HG02610 (cell line): Measurements from ENCODE around the gene RHOBTB3.

ENCODE experiments used
- ATAC-seq: cut with Tn5 transposase; IDR thresholded peaks from one replicate; pipeline ENCODE4 v1.9.1; 2021; ENCODE audit warnings: mild to moderate bottlenecking, moderate library complexity; ENCODE audit not compliant: unreplicated experiment

Gene RHOBTB3

DNA sequence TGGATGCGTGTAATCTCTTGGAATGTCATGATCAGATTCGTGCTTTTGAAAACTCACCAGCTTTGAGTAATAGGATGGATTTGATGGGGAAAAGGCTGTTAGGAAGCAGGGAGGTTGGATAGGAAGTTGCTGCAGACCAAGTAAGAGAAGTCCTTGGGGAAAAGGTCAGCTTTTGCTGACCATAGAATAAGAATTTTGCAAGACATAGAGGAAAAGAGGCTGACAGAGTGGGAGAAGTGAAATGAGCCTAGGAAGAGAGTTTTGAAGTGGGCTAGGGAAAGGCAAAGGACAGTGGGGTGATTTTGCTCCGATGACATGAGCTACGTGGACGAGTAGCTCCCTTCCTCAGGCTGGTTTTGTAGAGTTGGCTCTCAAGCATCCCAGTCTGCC, 31.5 kb downstream of the RHOBTB3 start:
- ATAC-seq = no peak

DNA sequence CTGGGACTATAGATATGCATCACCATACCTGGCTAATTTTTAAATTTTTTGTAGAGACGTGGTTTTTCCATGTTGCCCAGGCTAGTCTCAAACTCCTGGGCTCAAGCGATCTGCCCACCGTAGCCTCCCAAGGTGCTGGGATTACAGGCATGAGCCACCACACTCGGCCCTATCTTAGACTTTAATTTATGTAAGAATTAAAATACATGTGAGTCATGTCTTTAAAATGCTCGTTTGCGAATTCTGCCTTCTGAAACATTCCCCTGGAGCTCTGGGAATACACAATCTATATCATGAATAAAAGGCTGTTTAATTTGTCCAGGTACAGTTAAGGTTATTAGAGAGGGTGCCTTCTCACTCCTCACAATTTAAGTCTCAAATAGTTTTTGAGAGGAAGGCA, 32.8 kb downstream of the RHOBTB3 start:
- no peak for ATAC-seq

DNA sequence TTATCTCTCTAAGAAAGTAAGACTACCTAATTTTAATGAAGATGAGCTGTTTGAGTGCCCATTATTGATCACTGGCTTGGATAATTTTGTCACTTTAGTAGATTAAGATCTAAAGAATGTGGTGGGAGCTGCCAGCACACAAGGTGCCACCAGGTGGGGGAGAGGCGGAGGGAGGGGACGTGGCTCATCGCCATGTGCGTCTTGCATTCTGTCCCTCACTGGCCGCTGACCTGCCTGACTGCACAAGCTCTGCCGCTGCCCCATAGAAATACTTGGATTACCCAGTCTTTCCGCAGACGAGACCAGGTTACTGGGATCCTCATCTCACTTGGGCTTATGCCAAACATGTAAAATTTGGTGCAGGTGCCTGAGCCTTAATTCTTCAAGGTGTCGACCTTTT, 37.6 kb downstream of the RHOBTB3 start:
- no peak for ATAC-seq

DNA sequence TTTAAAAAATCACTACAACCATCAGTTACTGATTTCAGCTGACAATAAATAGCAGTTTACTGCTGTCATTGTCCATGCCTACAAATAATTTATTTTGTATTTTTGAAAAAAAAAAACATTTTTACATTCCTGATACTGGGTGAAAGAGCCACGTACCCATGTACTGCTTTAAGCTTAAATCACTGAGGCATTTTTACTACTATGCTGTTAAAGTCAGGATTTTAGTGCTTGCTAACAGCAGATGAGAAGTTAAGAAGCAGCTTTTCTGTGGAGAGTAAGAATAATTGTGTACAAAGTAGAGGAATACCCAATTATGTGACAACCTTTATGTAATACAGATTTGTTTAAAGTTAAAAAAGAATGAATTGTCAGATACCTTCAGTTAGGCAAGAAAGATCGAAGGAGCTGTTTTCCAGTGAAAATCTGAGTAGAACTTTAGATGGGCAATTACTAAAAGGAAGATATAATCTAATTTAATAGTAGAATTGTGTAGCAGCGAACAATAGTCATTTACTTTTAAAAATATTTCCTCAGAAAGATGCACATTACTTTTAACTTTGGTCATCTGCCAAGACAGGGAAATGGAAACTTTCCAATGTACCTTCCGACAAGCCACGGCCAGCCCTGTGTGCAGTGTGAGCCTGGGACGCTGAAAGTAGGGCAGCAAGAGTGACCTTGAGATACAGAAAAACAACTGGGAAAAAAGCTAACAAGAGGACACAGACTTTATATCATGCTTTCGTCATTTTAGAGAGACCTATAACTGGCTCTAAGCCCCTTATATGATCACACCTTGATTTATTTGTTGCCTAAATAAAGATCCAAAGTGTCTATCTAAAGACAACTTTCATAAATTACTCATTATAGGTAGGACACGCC, 39.9 kb downstream of the RHOBTB3 start:
- ATAC-seq = no peak

DNA sequence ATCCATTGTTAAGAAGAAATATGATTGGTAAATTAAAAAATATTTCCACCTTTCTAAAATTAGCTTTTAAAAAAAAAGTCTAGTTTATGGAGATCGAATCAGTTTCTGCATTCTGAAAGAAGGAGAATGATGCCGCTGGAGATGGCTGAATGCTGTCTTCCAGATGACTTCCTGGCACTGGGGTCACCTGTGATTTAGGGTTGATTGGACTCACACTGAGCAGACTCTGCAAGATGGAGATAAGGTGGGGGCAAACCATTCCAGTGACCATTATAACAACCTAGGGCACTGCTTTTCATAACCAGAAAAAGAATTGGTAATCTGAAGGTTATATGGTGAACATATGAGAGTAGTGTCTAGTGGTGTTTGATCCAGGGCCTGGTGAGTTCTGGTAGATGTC, 40.8 kb downstream of the RHOBTB3 start:
- no peak for ATAC-seq

DNA sequence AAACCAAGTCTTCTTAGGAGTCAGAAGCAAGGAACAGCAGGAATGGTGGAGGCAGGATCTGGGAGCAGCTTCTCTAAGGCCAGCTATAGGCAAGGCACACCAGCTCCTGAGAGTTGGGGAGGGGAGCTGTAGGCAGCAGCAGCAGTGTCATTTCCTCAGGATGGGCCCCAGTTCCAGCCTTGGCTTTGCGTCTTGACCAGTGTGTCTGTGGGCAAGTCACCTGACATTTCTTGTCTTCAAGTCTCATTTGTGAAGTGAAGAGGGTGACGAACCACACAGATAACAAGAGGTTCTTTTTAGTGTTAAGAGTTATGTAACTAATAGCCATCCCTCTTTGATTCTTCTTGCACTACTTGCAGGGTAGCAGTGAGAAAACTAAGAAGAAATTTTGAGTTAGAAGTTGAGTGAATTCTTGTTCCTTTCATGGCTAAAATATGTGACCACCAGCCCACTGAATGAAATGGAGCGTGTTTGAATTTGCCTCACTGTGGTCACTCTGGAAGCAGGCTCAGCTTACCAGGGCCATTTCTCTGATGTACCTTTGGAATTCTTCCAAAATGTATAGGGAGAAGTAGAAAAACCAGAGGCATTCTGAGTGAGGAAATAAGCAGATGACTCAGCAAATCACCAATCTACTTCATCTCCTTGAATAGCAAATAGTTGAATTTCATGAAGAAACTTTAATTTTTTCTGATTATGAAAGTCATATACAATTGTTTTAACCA, 42.4 kb downstream of the RHOBTB3 start:
- no peak for ATAC-seq

DNA sequence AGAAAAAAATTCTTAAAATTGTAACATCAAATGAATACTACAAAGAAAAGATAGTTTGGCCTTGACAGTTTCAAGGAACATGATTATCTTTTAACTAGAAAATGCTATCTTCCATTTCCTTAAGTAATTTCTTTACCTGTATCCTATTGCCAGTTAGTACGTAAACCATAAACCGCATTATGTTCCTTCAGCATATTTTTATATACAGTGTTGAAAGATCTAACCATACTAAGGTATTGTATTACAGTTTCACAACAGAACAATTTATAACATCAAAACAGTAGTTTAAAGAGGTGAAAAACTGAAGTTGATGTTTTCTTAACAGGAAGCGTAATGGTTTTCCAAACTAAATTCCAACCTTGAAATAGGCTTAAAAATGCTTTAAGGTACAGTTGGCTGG, 46.3 kb downstream of the RHOBTB3 start:
- no peak for ATAC-seq

DNA sequence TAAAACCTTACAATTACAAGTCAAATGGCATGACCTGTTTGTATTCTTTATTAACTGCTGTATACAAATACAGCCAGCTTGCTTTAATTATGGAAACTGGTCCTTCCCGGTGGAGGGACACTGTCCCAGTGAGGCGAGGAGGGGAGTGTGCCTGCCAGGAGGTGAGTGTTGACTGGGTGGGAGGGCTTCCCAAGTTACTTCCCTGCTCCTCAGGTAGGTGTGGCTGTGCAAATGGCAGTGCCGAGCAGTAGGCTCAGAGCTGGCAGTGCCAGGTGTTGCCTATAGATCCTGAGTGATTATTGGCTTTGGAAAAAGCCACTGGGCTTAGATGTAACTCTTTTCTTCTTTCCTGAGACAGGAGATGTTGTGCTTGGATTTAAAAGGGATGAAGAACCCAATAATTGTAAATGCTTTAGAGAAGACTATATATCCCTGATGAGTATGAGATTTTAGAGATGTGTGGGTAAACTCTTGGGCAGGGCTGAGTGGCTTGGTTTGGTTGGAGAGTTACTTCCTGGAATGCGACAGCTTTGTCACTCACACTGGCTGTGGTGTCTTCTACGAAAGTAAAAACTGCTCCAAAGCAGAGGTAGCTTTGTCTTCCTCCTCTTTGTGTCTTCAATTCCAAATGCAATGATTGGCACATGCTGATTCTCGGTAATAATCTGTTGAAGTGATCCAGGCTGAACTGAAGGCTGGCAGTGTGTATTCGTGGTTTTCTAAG, 47.7 kb downstream of the RHOBTB3 start:
- ATAC-seq = no peak

DNA sequence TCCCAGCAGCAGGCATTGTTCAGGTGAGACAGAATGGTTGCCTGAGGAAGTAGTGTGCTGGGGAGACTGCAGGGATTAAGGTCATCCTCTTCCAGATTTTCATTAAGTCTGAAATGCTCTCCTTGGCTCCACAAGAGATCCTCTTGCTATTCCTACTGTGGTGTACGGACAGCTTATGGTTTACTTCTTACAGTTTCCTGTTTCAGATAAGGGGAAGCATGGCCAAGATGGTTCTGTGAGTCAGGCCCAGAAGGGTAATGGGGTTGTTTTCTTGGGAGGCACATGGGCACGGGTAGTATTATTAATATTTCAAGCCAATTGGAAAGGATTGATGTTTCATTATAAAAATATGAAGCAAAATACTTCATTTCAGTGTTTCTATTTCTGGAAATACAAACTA, 48.5 kb downstream of the RHOBTB3 start:
- no peak for ATAC-seq

DNA sequence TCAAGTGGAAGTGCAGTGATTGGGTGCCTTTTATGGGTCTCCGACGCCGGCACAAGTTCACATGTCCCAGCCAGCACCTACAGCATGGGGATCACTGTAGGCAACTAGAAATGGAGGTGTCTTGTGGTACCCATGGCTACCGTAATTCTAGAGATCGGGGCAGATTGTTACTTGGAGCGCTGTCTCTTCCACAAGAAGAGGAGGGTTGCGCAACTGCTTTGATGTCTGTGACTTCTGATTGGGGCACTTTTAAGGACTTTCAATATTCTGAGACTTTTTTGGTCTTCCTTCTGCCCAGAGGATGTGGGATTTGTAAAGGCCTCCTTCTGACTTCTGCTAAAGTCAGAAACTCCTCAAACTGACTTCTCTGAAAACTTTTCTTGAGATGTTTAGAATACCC, 49.5 kb downstream of the RHOBTB3 start:
- no peak for ATAC-seq

DNA sequence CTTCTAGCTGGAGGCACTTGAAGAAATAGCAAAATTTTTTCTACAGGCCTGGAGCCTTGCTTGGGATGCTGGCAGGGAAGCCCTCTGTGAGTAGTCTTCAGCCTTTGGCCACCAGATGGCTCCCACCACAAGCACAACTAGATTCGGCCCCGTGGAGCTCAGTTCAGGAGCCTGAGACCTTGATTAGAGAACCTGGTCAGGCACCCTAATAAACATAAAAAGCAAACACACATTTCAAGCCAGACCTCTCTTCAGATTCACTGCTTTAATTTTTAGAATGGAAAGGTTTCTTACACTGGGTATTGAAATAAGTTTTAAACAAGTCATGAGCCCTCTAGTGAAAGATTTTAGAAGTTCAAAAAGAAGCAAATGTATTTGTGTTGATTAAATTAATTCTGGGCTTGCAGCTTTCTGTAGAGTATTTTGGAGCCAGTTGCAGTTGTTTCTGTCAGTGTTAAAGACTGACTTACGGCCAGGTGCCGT, 50.0 kb downstream of the RHOBTB3 start:
- peak; percentile 94 for ATAC-seq

DNA sequence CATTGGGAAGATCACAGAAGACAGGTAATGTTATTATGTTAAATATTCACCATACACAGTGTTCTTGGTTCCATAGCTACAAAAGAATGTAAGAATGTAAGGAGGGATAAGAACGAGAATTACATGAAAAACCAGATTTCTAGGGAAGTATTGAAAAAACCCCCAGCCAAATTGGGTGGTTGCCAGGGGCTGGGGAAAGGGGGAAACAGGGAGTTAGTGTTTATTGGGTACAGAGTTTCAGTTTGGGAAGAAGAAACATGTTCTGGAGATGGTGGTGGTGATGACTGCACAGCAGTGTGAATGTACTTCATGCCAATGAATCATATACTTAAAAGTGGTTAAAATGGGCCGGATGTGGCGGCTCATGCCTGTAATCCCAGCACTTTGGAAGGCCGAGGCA, 51.0 kb downstream of the RHOBTB3 start:
- no peak for ATAC-seq

DNA sequence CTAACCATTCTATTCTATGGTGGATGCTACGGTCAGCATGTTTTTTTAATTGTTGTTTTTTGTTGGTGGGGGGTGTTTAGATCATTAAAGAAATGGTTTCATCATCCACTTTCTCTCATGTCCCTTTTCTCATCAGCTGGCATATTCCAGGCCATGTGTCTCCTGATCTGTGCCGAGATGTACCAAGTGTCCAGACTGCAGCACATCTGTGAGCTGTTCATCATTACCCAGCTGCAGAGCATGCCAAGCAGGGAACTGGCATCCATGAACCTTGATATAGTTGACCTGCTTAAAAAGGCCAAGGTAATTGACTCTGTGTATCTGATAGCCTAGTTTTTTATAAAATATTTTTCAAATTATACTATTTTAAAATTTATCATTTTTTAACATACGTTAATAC, 52.5 kb downstream of the RHOBTB3 start:
- no peak for ATAC-seq

DNA sequence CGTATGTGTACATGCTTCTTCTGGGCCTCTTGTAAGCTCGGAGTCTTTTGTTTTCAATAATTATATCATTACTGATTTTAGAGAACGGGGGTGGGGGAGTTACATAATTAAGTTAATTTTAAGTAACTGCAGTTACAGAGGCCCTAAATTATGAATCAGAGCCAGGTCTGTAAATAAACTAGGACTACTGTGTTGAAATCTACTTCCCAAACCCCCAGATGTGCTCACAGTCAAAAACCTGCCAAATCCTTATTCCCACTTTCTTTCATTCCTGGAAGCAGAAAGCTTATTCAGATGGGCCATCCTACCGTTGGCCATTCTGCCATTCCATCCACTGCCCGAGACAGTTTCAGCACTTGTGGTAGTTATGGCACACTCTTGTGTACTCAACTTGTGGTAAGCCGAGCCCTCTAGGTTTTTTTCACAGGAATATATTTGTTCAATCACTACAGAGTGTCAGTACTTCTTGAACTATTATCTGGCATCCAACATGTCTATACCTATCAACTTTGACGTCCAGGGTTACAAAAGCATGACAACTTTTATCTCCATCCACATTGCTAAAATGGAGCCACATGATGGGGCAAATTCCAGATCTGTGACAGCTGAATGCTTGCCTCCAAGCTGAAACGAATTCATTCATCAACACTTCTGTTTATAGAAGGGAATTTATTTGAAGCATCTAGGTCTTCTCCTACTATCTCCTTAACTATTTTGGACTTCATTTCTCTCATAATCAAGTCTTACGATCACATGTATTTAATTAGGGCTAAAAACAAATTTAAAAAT, 53.6 kb downstream of the RHOBTB3 start:
- ATAC-seq = no peak

DNA sequence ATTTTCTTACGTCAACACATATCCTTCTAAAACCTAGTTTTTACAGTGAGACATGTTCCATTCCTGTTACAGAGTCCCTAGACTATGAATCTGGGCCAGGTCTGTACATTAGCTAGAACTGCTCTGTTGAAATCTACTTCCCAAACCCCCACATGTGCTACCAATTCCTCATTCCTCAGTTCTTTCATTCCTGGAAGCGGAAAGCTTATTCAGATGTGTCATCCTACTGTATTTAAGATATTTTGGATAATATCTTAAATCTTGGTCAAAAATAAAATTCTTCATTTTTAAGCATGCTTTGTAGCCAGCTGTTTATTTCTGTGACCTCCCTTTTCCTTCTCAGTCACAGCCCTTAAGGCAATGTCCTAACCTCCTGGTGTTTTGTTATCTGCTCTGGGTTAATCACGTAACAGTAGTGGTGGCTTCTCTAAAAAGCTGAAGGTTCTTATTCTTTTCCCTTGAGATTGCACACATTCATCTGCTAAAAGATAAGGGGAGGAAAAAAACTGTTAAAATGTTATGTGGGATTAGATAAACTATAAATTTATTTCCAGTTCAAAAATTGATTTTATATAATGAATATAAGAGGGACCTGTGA, 55.8 kb downstream of the RHOBTB3 start:
- no peak for ATAC-seq

DNA sequence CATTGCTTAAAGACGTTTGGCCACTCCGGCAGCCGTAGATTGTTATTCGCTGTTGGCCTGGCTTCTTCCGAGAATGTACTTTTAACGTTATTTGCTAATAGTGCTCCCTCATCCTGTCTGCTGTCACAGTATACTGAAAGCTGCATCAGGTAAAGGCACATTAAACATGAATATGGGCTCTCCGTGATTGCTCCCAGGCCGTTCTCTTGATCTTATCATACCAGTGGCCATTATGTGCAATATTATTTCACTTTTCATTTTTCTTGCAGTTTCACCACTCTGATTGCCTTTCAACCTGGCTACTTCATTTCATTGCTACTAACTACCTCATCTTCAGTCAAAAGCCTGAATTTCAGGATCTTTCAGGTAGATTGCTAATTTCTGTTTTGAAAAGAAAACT, 57.4 kb downstream of the RHOBTB3 start:
- ATAC-seq = no peak

DNA sequence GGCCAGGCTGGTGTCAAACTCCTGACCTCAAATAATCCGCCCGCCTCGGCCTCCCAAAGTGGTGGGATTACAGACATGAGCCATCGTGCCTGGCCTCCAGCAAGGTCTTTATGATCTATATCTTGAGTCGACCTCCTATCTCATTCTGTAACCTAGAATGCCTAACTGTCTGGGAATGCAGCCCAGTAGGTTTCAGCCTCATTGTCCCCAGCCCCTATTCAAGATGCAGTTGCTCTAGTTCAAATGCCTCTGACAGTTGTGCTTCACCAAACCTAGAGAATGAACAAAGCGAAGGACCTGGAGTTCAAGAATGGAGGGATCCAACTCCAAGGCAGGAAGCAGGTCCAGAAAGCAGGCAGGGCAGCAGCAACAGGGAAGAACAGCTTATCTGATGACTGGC, 60.6 kb downstream of the RHOBTB3 start:
- no peak for ATAC-seq

DNA sequence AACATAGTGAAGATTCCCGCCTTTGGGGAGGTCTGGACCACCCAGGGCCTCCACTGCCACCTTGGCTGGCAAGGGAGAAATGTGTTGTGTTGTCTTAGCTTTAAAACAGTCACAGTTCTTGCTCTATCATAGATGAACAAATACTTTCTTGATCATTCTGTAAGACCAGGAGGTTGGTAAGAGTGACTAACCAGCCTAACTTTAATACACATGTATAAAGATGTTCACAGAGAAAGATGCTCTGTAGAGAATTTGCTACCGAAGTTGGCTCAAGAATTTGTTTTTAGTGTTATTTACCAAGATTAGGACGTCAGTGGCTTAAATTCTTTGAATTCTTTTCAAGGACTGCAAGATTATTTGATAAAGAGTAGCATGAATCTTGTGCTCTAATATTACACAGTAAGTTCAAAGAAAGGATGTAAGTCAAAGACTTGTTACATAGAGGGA, 63.0 kb downstream of the RHOBTB3 start:
- no peak for ATAC-seq

DNA sequence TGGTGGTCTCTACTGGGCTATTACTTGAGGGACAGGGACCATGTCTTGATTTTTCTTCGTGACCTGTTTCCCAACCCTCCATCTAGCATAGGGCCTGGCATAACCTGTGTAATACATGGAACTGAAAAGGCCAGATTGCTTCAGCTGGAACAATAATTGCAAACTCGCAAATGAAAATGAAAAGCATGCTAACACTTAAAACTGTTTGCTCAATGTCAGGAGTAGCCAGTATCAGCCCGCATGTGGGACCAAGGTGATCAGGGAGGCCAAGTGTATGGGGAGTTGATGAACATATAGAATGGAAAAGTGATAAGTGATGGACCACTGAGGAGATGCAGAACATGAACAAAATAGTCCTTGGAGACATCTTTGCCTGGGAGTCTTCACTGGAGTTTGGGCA, 66.2 kb downstream of the RHOBTB3 start:
- ATAC-seq = no peak

DNA sequence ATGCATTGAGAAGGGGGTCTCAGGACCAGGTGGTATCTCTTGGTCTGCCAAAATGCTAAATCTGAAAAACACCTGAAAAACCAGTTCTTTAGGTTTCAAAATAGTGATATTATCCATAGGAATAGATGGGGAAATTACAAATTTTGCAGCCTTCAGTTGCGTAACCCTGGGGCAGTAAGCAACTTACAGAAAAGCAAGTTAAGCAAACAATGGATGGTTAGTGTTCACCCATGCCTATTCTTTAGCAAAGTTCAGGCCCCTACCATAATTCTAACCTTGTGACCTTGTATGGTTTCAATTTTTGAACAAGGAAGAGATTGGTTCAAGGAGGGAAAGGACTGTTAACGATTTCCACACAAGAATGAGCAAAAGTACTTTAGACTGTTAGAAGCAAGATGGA, 66.9 kb downstream of the RHOBTB3 start:
- ATAC-seq = no peak
